Caco-2 (cell line): Measurements from ENCODE around the gene PPFIBP1. TPM values are rescaled to one million over a fixed set of nuclear protein-coding genes. Genes with fewer than 3 reads are reported as not detected.

Experiments used
- BruUV-seq: library from RNA; stranded (reverse); fragments of 400-500 nt; replicated peaks from 2 replicates; lab custom pipeline; 2021; lab: Mats Ljungman, UMichigan
- CTCF ChIA-PET: fragments of 300-600 bp; sonication (Branson Sonifier 250); formaldehyde crosslinking; loops from one replicate; lab custom pipeline; 2022; ENCODE audit warnings: antibody characterized with exemption; lab: Charles Lee
- POLR2A ChIA-PET: fragments of 300-600 bp; sonication (Branson Sonifier 250); formaldehyde crosslinking; loops from one replicate; lab custom pipeline; 2022; ENCODE audit warnings: antibody characterized with exemption; lab: Charles Lee
- DNase-seq, 2 experiments: peaks; one replicate each; pipeline versions ENCODE4 v3.0.0 to v3.0.0-alpha.2; 2020 to 2022
- H3K27me3 ChIP-seq: replicated peaks from 2 replicates; pipeline ENCODE4 v1.6.0; 2011; ENCODE audit warnings: low read length; ENCODE audit not compliant: control insufficient read depth, insufficient read depth
- H3K36me3 ChIP-seq: 2 replicates; pipeline ENCODE4 v1.5.1; 2011; ENCODE audit warnings: low read length; ENCODE audit not compliant: control insufficient read depth, insufficient read depth
- H3K4me1 ChIP-seq: fragments of 250-450 bp; sonication (Bioruptor Pico); 2 replicates; pipeline ENCODE4 v1.5.1; 2020; ENCODE audit warnings: mild to moderate bottlenecking
- H3K4me3 ChIP-seq: 2 replicates; pipeline ENCODE4 v1.5.1; 2011; ENCODE audit warnings: low read depth, mild to moderate bottlenecking, control low read depth, low read length
- H3K9me3 ChIP-seq: fragments of 250-450 bp; sonication (Bioruptor Pico); 2 replicates; pipeline ENCODE4 v1.5.1; 2020; ENCODE audit warnings: mild to moderate bottlenecking, moderate library complexity
- H3K27ac Mint-ChIP-seq: one replicate; pipeline ENCODE4 v1.8.0; 2022; ENCODE audit warnings: mixed read lengths; ENCODE audit not compliant: unreplicated experiment
- H3K27me3 Mint-ChIP-seq: one replicate; pipeline ENCODE4 v1.8.0; 2022; ENCODE audit warnings: mixed read lengths; ENCODE audit not compliant: insufficient read depth, unreplicated experiment
- H3K36me3 Mint-ChIP-seq: one replicate; pipeline ENCODE4 v1.8.0; 2022; ENCODE audit warnings: mild to moderate bottlenecking, mixed read lengths; ENCODE audit not compliant: insufficient read depth, unreplicated experiment
- H3K4me1 Mint-ChIP-seq: one replicate; pipeline ENCODE4 v1.8.0; 2022; ENCODE audit warnings: low read depth, mixed read lengths; ENCODE audit not compliant: unreplicated experiment
- H3K4me3 Mint-ChIP-seq: one replicate; pipeline ENCODE4 v1.8.0; 2022; ENCODE audit warnings: mild to moderate bottlenecking, moderate library complexity, mixed read lengths; ENCODE audit not compliant: unreplicated experiment
- H3K9me3 Mint-ChIP-seq: one replicate; pipeline ENCODE4 v1.8.0; 2022; ENCODE audit warnings: mixed read lengths; ENCODE audit not compliant: unreplicated experiment
- CTCF ChIP-seq, 2 experiments: fragments of 200-600 bp in 1 of 2; IDR thresholded peaks; 1 replicate in 1 of 2; 2 replicates in 1 of 2; pipeline versions ENCODE4 v1.5.1 to v1.8.0; 2011 to 2022; ENCODE audit warnings: antibody characterized with exemption in 1 of 2, control low read depth in 1 of 2, inconsistent platforms in 1 of 2, low read depth in 1 of 2, low read length in 1 of 2, mild to moderate bottlenecking in 1 of 2, moderate library complexity in 1 of 2; ENCODE audit not compliant: insufficient read depth in 1 of 2, severe bottlenecking in 1 of 2, unreplicated experiment in 1 of 2
- intact Hi-C: fragments of 100-400 bp; cut with micrococcal nuclease; formaldehyde crosslinking; loops from one replicate; pipeline ENCODE4 v1.10.0; 2022; ENCODE audit not compliant: unreplicated experiment
- total RNA-seq: library from RNA; stranded (reverse); gene quantifications from 2 replicates; pipeline ENCODE4 v1.2.3, GENCODE V29; 2022

The PPFIBP1 gene
- total RNA-seq, 1 experiment from 2014 or later, result 109 TPM

- ChIA-PET CTCF (no interaction called here), POLR2A (no interaction called here)
- Mint-ChIP-seq H3K36me3 (peaks cover 58% of the 10 kb centered on the region), H3K4me3 (no peak overlapping the region), H3K27me3 (no peaks in the 10 kb centered on the region), H3K4me1 (no peaks in the 10 kb centered on the region), H3K27ac (no peak overlapping the region), H3K9me3 (no peaks in the 10 kb centered on the region)
- no peaks in the 10 kb centered on the region for H3K36me3 ChIP-seq
- H3K4me3 ChIP-seq, result no peak overlapping the region
- H3K27me3 ChIP-seq, result no peaks in the 10 kb centered on the region
- no peak for DNase-seq
- TF ChIP-seq CTCF (IDR thresholded peaks at IDR 0.05; ENCODE audit: insufficient read depth in 1 of 2, low read depth in 1 of 2, low read length in 1 of 2, severe bottlenecking in 1 of 2, unreplicated experiment in 1 of 2), result no peak
- H3K9me3 ChIP-seq, result no peaks in the 10 kb centered on the region
- intact Hi-C loops, result no loop called here
- H3K4me1 ChIP-seq, result no peaks in the 10 kb centered on the region
- no TSS peak for BruUV-seq
Observed at GRCh38 chr12:27666510-27666909, 142.5 kb downstream of the PPFIBP1 start.

GRCh38 chr12:27667540-27667939 lies 143.5 kb downstream of the PPFIBP1 start:
- Histone ChIP-seq H3K36me3 (no peaks in the 10 kb centered on the region), H3K27me3 (no peaks in the 10 kb centered on the region), H3K4me3 (no peak overlapping the region), H3K4me1 (no peaks in the 10 kb centered on the region), H3K9me3 (no peaks in the 10 kb centered on the region)
- DNase-seq, result no peak
- Mint-ChIP-seq H3K4me1 (no peaks in the 10 kb centered on the region), H3K9me3 (no peaks in the 10 kb centered on the region), H3K4me3 (no peak overlapping the region), H3K27me3 (no peaks in the 10 kb centered on the region), H3K36me3 (peaks cover 63% of the 10 kb centered on the region), H3K27ac (no peak overlapping the region)
- TF ChIP-seq CTCF (IDR thresholded peaks at IDR 0.05; ENCODE audit: insufficient read depth in 1 of 2, low read depth in 1 of 2, low read length in 1 of 2, severe bottlenecking in 1 of 2, unreplicated experiment in 1 of 2), result no peak
- POLR2A ChIA-PET, result no interaction called here
- intact Hi-C loops, result no loop called here
- CTCF ChIA-PET, result no interaction called here
- no TSS peak for BruUV-seq

- DNase-seq, result no peak
Observed at GRCh38 chr12:27672051-27672450, 148.0 kb downstream of the PPFIBP1 start.

More at GRCh38 chr12:27672051-27672450, 148.0 kb downstream of the PPFIBP1 start:
- Mint-ChIP-seq H3K36me3 (peaks cover 67% of the 10 kb centered on the region), H3K4me1 (no peaks in the 10 kb centered on the region), H3K4me3 (no peak overlapping the region), H3K27ac (no peak overlapping the region), H3K27me3 (no peaks in the 10 kb centered on the region), H3K9me3 (no peaks in the 10 kb centered on the region)
- Histone ChIP-seq H3K27me3 (no peaks in the 10 kb centered on the region), H3K36me3 (no peaks in the 10 kb centered on the region), H3K9me3 (no peaks in the 10 kb centered on the region), H3K4me3 (no peak overlapping the region), H3K4me1 (no peaks in the 10 kb centered on the region)
- no TSS peak for BruUV-seq
- TF ChIP-seq CTCF (IDR thresholded peaks at IDR 0.05; ENCODE audit: insufficient read depth in 1 of 2, low read depth in 1 of 2, low read length in 1 of 2, severe bottlenecking in 1 of 2, unreplicated experiment in 1 of 2), result no peak
- intact Hi-C loops, result no loop called here
- ChIA-PET POLR2A (no interaction called here), CTCF (no interaction called here)
